ENCODE results near the gene THBS1. TPM values are rescaled to one million over a fixed set of nuclear protein-coding genes. Genes with fewer than 3 reads are reported as not detected.

THBS1 gene
- total and polyA plus RNA-seq, 8 donors: 14.0 to 176 (median 56.4) TPM

DNA sequence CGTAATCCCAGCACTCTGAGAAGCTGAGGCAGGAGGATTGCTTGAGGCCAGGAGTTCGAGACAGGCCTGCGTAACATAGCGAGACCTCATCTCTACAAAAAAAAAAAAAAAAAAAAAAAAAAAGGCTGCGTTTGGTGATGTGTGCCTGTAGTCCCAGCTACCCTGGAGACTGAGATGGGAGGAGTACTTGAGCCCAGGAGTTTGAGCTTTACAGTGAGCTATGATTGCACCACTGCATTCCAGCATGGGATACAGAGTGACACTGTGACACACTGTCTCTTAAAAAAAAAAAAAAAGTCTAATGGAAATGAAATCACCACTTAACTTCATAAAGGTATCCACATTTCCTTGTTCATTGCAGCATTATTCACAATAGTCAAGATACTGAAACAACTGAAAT, 65.5 kb downstream of the THBS1 start:
- 91 to 96% methylated on average over 5 of the region's 5 CpGs for WGBS, 2 donors
- Histone ChIP-seq H3K27me3 (no peaks in the 10 kb centered on the region), H3K9me3 (no peaks in the 10 kb centered on the region), H3K4me3 (no peak overlapping the region), H3K27ac (no peak overlapping the region), H3K36me3 (no peaks in the 10 kb centered on the region), H3K4me1 (no peaks in the 10 kb centered on the region)
- ATAC-seq: no peak
- FAIRE-seq: no peak
- intact Hi-C loops (cut with DNase I): no loop called here
- DNase-seq: no peak
- TF ChIP-seq, protein P1, sequence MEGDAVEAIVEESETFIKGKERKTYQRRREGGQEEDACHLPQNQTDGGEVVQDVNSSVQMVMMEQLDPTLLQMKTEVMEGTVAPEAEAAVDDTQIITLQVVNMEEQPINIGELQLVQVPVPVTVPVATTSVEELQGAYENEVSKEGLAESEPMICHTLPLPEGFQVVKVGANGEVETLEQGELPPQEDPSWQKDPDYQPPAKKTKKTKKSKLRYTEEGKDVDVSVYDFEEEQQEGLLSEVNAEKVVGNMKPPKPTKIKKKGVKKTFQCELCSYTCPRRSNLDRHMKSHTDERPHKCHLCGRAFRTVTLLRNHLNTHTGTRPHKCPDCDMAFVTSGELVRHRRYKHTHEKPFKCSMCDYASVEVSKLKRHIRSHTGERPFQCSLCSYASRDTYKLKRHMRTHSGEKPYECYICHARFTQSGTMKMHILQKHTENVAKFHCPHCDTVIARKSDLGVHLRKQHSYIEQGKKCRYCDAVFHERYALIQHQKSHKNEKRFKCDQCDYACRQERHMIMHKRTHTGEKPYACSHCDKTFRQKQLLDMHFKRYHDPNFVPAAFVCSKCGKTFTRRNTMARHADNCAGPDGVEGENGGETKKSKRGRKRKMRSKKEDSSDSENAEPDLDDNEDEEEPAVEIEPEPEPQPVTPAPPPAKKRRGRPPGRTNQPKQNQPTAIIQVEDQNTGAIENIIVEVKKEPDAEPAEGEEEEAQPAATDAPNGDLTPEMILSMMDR (IDR thresholded peaks at IDR 0.05): no peak

Other genes starting within 250 kb of the THBS1 start
- gene FSIP1, start 201.8 kb downstream of the THBS1 start, total RNA-seq: under 1 TPM; 0.24 to 0.64 (median 0.38) TPM
- under 1 TPM; 0.11 to 0.45 TPM for gene FSIP1, start 201.8 kb downstream of the THBS1 start, polyA plus RNA-seq